Mesenteric fat pad (tissue), 1 donor: ENCODE measurements around the gene HDX. TPM values are rescaled to one million over a fixed set of nuclear protein-coding genes. Genes with fewer than 3 reads are reported as not detected.
"Not testable (repeated sequence)": the region's sequence is repeated elsewhere in the genome, so short reads cannot be mapped to it uniquely, and the experiment has no call there.

Experiments used
- DNase-seq: peaks from one replicate; pipeline ENCODE4 v3.0.0-alpha.2; 2020; ENCODE audit warnings: low spot score
- long read RNA-seq: library from polyadenylated mRNA; unstranded; transcript quantifications from one replicate; pipeline ENCODE4 v2.0.0, GENCODE V29; 2020
- total RNA-seq: library from RNA; stranded (reverse); fragmentation: NEBNext Ultra II Directional; extraction: Animal tissue kit (Norgen Biotek cat#: 25700); gene quantifications from one replicate; pipeline ENCODE4 v1.2.1, GENCODE V29; 2021
- donor health status: DM: yes; HTN: yes; CAD: no.

The HDX gene
- total RNA-seq, result 5.8 TPM
- long read RNA-seq, full-length matches to known transcripts, result 1 of 8 reads
- long read RNA-seq, partial matches to known transcripts, result 1 of 8 reads
- long read RNA-seq, other reads (novel, unspliced or antisense), result 6 of 8 reads

DNA sequence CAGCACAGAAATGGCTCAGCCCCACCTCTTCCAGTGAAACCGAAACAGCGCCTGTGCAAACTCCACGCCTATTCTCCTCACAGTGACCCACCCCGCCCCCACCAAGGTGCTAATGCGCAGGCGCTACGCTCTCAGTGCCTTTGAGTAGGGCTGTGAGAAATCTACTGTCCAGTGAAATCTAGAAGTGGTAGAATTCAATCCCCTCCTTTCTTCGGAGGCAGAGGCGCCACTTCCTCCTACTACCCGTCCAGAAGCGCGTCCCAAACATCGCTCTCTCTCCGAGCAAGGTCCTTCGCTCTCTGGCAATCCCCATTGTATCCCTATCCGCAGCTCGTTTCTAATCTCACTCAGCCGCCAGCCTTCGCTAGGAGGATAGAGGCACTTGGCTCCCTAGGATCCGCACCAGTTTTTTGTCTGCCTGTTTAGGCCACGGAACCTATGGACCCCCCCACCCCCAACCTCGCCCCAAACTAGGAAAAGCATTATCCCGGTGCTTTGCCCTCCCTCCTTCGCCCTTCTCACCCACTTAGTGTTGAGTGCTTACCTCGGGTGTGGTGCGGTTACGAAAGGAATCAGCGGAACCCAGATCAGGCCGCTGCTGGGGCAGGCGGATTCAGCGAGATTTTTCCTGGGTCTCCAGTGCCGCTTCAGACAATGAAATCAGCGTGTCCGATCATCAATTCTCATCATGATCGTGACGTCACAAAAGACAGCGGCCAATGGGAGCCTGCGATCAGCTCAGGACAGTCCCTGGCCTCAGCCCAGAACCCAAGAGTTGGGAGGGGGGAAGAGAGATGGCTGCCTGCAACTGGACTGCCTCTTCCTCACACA, at the start of gene HDX:
TSS of gene HDX (minus strand) at position 656 of the 831 bp plus-strand sequence. CDS start 27,056 bp downstream, outside the sequence.
- DNase-seq, result peak; percentile 91

DNA sequence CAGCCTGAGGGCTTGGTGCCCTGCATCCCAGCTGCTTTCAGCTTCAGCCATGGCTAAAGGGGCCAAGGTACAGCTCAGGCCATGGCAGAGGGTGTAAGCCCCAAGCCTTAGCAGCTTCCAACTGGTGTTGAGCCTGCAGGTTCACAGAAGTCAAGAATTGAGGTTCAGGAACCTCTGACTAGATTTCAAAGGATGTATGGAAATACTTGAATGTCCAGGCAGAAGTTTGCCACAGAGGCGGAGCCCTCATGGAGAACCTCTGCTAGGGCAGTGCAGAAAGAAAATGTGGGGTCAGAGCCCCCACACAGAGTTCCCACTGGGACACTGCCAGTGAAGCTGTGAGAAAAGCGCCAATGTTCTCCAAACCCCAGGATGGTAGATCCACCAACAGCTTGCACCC, 39.1 kb upstream of the HDX start:
- peak; percentile 28 for DNase-seq

- DNase-seq, result not testable (repeated sequence)
Measured at GRCh38 chrX:84537627-84538026, 35.4 kb upstream of the HDX start.

GRCh38 chrX:84488426-84488825, 13.8 kb downstream of the HDX start:
- no peak for DNase-seq

DNA sequence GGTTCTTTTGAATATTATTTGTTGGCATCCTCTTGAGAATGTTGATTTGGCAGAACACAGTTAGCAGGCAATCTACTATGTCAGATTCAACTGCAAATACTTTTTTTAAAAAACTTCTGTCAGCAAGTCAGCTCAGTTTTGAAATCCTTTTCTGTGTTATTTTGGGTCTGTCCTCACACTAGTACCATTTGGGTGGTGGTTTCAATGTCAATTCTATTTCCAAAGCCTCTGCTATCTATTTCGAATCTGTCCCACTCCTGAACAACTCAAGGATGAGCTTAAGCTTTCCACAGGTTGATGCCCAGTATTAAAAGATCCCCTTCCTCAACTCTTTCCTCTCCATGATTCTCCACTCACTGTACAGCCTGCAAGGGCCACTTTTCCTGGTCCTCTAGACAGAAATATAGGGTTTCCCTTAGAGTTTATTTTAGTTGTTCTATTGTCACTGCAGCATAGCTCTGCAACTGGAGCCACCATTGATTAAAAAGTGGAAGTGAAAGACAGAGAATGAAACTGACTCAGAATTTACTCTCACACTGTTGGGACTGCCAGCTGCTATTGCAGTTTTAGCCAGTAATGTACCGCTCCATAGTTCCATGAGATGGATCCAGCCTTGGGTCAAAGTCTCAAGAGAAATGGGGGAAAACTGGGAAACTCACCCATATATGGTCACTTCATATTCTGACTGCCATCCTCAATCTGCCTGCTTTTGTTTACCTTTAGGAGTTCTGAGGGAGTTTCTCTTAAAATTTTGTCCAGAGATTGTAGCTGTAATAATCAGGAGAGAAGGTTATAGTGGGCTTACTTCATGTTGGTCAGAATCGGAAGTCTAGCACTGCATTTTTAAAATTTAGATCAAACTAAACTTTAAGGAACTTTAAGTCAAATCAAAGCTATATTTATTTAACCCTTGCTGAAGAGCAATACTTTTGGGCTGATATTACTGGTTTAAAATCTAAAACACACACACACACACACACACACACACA, 14.6 kb downstream of the HDX start:
- DNase-seq, result no peak

DNA sequence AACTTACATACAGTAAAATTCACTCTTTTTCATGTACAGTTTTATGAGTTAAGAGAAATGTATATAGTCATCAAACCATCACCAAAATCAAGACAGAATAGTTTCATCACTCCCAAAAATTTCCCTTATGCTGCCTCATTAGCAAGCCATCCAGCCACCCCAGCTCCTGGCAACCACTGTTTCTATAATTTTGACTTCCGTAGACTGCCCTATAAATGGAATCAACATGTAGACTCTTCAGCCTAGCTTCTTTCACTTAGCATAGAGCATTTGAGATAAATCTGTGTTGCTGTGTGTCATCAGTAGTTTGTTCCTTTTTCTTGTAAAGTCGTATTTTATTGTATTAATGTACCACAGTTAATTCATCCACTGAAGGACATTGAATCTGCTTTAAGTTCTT, 23.2 kb downstream of the HDX start:
- no peak for DNase-seq

GRCh38 chrX:84477114-84477513, 25.1 kb downstream of the HDX start:
- no peak for DNase-seq

DNA sequence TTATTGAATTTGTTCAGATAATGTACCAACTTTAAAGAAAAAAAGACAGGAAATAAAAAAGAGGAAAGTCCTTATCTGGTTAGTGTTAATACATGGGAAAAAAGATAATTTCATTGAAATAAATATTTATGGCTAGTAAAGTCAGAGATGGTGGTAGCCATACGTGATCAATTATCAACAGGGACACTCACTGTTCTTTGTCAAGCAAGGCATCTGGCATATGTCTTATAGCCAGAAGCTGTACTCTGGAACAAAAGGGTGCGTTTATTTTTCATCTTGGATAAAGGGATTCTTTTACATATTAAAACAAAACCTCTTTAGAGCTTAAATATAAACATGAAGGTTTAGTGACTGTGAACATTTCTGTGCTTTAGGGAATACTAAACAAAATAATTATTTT, 26.7 kb downstream of the HDX start:
- DNase-seq, result no peak

DNA sequence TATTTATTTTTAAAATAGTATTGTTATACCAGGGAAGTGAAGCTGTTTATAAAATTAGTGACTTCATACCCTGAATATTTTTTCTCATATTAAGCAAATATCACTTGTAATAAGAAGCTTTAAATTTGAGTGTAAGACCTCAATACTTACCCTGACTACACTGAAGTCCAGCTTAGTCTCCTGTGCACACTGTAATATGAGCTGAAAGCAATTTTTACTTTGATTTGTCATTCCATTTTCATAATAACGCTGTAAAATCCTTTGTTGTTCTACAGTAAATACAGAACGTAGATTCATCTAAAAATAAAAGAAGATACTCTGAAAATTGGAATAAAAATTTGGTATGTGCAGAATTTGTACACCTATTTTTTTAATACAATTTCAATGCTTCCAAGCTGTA, 27.2 kb downstream of the HDX start:
- no peak for DNase-seq

GRCh38 chrX:84469226-84469625, 33.0 kb downstream of the HDX start:
- no peak for DNase-seq

DNA sequence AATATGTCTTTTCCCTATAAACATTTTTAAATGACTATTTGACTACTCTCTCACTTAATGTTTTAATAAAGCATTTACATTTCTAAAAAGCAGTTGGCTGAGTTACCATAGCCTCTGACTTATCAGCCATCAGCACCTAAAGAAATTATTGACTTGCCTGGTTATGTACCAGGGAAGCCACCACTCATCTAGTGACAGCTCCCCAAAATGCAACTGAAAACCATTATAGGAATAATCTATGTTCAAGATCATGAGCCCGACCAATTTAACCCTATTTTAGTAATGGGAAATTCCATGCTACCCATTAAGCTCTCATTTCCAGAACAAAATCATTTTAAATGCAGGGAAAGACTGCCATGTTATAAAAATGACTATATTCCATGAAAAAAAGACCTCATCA, 34.4 kb downstream of the HDX start:
- DNase-seq, result no peak

- DNase-seq, result peak; percentile 76
Measured at GRCh38 chrX:84453351-84454246, 48.7 kb downstream of the HDX start.

DNA sequence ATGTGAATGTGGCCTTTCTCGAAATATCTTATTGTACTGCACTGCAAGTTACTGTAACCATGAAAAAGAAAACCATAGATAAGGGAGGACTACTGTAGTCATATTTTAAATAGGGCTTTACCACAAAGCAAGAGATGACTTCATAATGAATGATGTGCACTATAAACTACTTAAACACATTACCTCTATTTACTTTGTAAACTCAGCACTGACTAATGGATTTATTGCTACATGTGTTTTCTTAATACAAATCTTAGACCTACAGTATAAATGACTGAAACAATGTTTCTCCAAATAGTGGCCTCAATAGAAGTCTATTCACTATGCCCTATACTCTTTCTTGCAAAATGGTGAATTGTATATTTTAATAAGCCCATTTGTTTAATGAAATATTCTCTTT, 61.1 kb downstream of the HDX start:
- no peak for DNase-seq

GRCh38 chrX:84415140-84415539, 87.1 kb downstream of the HDX start:
- DNase-seq, result no peak

DNA sequence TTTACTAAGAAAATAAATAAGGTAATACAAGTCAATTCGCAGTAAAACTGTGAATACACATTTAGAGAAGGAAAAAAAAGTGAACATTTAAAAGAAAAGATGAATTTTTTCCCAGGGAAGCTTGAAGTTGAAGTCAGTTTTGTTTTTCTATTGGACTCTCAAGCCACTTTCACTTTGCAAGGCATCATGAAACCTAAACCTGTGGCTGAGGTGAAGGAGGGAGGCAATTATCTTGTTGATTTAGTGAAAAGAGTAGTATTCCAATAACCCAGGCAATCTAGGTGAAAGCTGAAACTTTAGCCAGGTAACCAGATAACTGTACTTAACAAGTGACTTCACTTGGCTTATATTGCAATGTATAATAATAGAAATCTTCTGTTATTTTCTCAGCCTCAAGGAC, 138.6 kb downstream of the HDX start:
- DNase-seq, result no peak

- no peak for DNase-seq
Measured at GRCh38 chrX:84363051-84363450, 139.2 kb downstream of the HDX start.

- no peak for DNase-seq
Measured at GRCh38 chrX:84362184-84362838, 139.9 kb downstream of the HDX start.

GRCh38 chrX:84358271-84358670, 144.0 kb downstream of the HDX start:
- no peak for DNase-seq

- DNase-seq, result no peak
Measured at GRCh38 chrX:84357296-84357695, 145.0 kb downstream of the HDX start.

DNA sequence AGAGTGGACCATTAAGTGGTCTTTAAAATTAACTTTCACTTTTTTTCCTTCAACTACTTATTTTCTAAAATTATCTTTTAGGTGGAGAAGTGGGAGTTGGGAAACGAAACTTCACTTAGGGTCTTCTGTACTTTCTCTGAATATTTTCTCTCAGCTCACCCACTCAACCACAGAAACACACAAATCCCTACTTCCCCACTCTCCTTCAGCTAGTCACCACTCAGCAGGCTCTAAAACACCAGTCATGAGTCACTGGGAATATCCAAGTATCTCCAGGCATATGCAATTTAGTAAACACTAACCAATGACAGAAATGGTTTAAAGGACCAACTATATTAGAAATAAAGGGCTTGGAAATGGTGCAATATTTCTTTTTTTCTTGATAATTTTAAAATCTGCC, 161.3 kb downstream of the HDX start:
- no peak for DNase-seq
